AG09319 (cell line): ENCODE results near the gene THTPA.

ENCODE experiments used
- DNase-seq: peaks from one replicate; pipeline ENCODE4 v3.0.0-alpha.2; 2010; ENCODE audit warnings: low read depth; ENCODE audit errors: extremely low read depth
- TF ChIP-seq, protein P1 (sequence below): IDR thresholded peaks from 2 replicates; pipeline ENCODE4 v1.5.1; 2011; ENCODE audit warnings: low read depth, mild to moderate bottlenecking, inconsistent platforms, low read length, moderate library complexity

Gene THTPA

DNA sequence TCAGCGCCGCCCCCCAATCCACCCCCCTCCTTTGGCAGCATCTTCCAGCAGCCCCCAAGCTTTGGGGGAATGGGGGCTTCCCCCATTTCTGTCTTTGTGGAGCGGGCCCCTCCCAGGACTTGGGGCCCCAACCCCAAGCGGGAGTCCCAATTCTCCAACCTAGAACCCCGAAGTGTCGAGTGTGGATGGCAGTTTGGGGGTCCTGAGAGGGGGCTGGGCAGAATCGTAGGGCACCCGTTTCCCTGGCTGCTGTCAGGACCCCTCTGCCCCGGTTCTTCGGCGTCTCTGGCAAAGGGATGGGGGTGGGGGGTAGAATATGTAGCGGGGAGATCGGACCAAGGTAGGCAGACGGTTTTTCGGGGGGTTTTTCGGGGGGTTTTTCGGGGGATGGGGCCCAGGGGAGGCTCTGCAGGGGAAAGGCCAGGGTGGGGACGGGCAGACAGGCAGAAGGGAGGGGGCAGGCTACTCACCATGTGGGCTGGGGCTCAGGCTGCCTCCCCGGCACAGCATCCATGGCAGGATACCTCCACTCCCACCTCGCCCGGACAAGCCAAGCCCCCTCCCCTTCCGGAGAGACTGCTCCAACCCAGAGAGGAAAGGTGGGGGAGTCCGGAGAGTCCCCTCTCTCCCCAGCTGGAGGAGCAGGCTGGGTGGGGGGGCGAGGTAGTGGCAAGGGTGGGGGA, 21.8 kb downstream of the THTPA start:
- no peak for DNase-seq
- TF ChIP-seq, protein P1, sequence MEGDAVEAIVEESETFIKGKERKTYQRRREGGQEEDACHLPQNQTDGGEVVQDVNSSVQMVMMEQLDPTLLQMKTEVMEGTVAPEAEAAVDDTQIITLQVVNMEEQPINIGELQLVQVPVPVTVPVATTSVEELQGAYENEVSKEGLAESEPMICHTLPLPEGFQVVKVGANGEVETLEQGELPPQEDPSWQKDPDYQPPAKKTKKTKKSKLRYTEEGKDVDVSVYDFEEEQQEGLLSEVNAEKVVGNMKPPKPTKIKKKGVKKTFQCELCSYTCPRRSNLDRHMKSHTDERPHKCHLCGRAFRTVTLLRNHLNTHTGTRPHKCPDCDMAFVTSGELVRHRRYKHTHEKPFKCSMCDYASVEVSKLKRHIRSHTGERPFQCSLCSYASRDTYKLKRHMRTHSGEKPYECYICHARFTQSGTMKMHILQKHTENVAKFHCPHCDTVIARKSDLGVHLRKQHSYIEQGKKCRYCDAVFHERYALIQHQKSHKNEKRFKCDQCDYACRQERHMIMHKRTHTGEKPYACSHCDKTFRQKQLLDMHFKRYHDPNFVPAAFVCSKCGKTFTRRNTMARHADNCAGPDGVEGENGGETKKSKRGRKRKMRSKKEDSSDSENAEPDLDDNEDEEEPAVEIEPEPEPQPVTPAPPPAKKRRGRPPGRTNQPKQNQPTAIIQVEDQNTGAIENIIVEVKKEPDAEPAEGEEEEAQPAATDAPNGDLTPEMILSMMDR, result no peak

GRCh38 chr14:23578560-23579310, 22.7 kb downstream of the THTPA start, which contains the start of gene JPH4:
Gene JPH4, minus strand, starts transcription at chr14:23578790. Its CDS starts 1,337 bp downstream, at chr14:23577453.
- DNase-seq, result no peak
- TF ChIP-seq, protein P1, result no peak

DNA sequence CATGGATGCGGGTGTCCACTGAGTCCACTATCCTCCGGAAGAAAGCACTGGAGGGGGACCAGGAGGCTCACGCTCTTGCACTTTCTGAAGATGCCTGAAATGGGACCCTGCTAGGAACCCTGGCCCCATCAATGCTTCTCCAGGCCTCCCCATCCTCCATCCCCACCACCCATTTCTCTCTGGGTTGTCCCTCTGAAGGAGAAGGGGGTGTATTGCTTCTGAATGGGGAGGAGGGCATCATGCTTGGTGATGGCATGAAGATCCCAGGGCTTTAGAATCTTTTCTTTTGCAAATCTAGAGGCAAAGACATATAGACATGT, 23.2 kb downstream of the THTPA start:
- TF ChIP-seq, protein P1, result no peak
- no peak for DNase-seq

DNA sequence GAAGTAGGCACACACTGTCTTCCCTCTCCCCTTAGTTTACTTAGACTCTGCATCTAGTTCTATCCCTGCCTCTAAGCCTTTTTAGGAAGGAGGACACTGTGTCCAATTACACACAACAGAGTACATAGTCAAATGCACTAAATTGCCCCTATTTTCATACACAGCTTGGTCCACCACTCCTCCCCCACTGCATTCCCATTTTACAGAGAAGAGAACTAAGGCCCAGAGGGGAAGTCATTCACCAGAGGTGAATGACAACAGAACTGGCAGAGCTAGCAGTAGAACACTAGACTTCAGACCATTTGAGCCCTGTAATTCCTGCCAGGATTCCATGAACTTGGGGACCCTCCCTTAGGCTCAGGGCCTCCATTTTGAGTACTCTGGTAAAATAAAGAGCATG, 23.7 kb downstream of the THTPA start:
- TF ChIP-seq, protein P1, result no peak
- no peak for DNase-seq

DNA sequence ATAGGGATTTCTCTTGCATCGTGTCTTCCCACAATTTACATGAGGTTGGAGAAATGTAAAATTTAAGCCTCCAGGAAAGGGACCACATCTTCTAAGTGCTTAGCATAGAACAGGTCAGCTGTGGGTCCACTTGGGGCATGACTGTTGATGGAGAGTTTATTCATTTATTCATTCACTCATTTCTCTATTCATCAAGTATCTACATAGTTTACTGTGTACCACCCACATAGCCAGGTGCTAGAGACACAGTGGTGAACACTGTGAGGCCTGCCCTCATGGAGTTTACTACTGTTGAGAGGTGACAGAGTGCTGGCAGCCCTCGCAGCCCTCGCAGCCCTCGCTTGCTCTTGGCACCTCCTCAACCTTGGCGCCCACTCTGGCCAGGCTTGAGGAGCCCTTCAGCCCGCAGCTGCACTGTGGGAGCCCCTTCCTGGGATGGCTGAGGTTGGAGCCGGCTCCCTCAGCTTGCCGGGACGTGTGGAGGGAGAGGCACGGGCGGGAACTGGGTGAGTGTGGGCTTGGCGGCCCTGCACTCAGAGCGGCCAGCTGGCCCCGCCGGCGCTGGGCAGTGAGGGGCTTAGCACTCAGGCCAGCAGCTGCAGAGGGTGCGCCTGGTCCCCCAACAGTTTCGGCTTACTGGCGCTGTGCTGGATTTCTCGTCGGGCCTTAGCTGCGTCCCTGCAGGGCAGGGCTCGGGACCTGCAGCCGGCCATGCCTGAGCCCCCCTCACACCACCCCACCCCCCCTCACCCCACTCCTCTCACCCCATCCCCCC, 24.3 kb downstream of the THTPA start:
- TF ChIP-seq, protein P1, result no peak
- DNase-seq, result no peak

DNA sequence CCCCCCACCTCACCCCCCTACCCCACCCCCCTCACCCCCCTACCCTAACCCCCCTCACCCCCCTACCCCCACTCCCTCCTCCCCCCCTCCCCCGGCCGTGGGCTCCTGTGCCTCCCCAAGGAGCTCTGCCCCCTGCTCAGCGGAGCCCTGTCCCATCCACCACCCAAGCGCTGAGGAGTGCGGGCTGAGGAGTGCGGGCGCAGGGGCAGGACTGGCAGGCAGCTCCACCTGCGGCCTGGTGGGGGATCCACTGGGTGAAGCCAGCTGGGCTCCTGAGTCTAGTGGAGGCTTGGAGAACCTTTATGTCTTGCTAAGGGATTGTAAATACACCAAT, 24.8 kb downstream of the THTPA start:
- no peak for DNase-seq
- TF ChIP-seq, protein P1, result no peak
